K562 (cell line): ENCODE measurements around the gene TRDMT1. TPM values are rescaled to one million over a fixed set of nuclear protein-coding genes. Genes with fewer than 3 reads are reported as not detected.

Experiments
- CUX1 ChIP-seq: fragments of 200-800 bp; sonication (Bioruptor generic); IDR thresholded peaks from 2 replicates; pipeline ENCODE4 v1.6.1; 2016; ENCODE audit warnings: missing genetic modification characterization, missing compliant biosample characterization
- EP300 ChIP-seq: IDR thresholded peaks from 2 replicates; pipeline ENCODE4 v1.6.1; 2012; ENCODE audit warnings: low read length, improper control_type of control experiment
- EP400 ChIP-seq: fragments of 450-650 bp; IDR thresholded peaks from 2 replicates; pipeline ENCODE4 v1.6.1; 2017; ENCODE audit warnings: antibody characterized with exemption, mild to moderate bottlenecking, moderate library complexity
- EZH2 ChIP-seq: IDR thresholded peaks from 2 replicates; pipeline ENCODE4 v1.6.1; 2012; ENCODE audit warnings: low read depth, mild to moderate bottlenecking, inconsistent platforms, low read length, borderline replicate concordance
- FOXK2 ChIP-seq, 2 experiments: fragments of 450-650 bp; IDR thresholded peaks in 1 of 2; conservative IDR thresholded peaks in 1 of 2; 2 replicates each; pipeline ENCODE4 v1.6.1; 2016; ENCODE audit warnings: low read depth in 2 of 2, mild to moderate bottlenecking in 1 of 2
- FOXM1 ChIP-seq, 2 experiments: fragments of 450-650 bp in 1 of 2; sonication (generic) in 1 of 2; formaldehyde crosslinking in 1 of 2; IDR thresholded peaks; 2 replicates each; pipeline versions ENCODE4 v1.6.1 to v1.9.0; 2017 to 2022; ENCODE audit warnings: low read depth in 2 of 2, mild to moderate bottlenecking in 2 of 2, missing genetic modification reagents in 1 of 2, moderate library complexity in 1 of 2
- GATAD2B ChIP-seq: fragments of 450-650 bp; IDR thresholded peaks from 2 replicates; pipeline ENCODE4 v1.6.1; 2017; ENCODE audit warnings: mild to moderate bottlenecking, borderline replicate concordance
- GTF2B ChIP-seq: IDR thresholded peaks from 2 replicates; pipeline ENCODE4 v1.6.1; 2011; ENCODE audit not compliant: insufficient read length; ENCODE audit errors: extremely low read depth
- HDAC6 ChIP-seq: IDR thresholded peaks from 2 replicates; pipeline ENCODE4 v1.6.1; 2012; ENCODE audit warnings: low read depth, mild to moderate bottlenecking, control low read depth, inconsistent platforms, low read length, moderate library complexity
- HMG20A ChIP-seq: fragments of 450-650 bp; formaldehyde crosslinking; conservative IDR thresholded peaks from 2 replicates; pipeline ENCODE4 v1.4.0; 2020; ENCODE audit warnings: mild to moderate bottlenecking, mixed read lengths
- KLF13 ChIP-seq: fragments of 450-650 bp; IDR thresholded peaks from 2 replicates; pipeline ENCODE4 v1.6.1; 2016; ENCODE audit warnings: missing genetic modification characterization, low read depth, mild to moderate bottlenecking, missing compliant biosample characterization, moderate library complexity, borderline replicate concordance
- MNT ChIP-seq, 2 experiments: fragments of 450-650 bp; conservative IDR thresholded peaks; 2 replicates each; pipeline ENCODE4 v1.6.1; 2017; ENCODE audit warnings: mild to moderate bottlenecking in 2 of 2, moderate library complexity in 2 of 2
- NFE2 ChIP-seq: IDR thresholded peaks from 2 replicates; pipeline ENCODE4 v1.6.1; 2014; ENCODE audit warnings: antibody characterized with exemption, low read depth
- NFIC ChIP-seq: fragments of 450-650 bp; IDR thresholded peaks from 2 replicates; pipeline ENCODE4 v1.6.1; 2017; ENCODE audit warnings: mild to moderate bottlenecking, inconsistent platforms
- POLR2A ChIP-seq: fragments of 450-650 bp; conservative IDR thresholded peaks from 2 replicates; pipeline ENCODE4 v1.6.1; 2016
- POLR2AphosphoS5 ChIP-seq: IDR thresholded peaks from 2 replicates; pipeline ENCODE4 v1.6.1; 2011; ENCODE audit warnings: mild to moderate bottlenecking, low read depth, low read length, moderate library complexity; ENCODE audit not compliant: control insufficient read depth, insufficient read depth
- SPI1 ChIP-seq: IDR thresholded peaks from 2 replicates; pipeline ENCODE4 v1.6.1; 2011; ENCODE audit warnings: low read depth, low read length, control low read depth, borderline replicate concordance
- TBP ChIP-seq: optimal IDR thresholded peaks from 2 replicates; pipeline ENCODE3; 2011; ENCODE audit warnings: low read depth, low read length, improper control_type of control experiment
- ZNF24 ChIP-seq: fragments of 450-650 bp; IDR thresholded peaks from 2 replicates; pipeline ENCODE4 v1.6.1; 2016
- ZNF780A ChIP-seq: fragments of 250-450 bp; sonication (Bioruptor Pico); IDR thresholded peaks from 2 replicates; pipeline ENCODE4 v1.5.0; 2021; ENCODE audit warnings: mild to moderate bottlenecking
- polyA plus RNA-seq, 8 experiments: library from polyadenylated mRNA; depleted of rRNA in 4 of 8; stranded (reverse) in 5 of 8; unstranded in 3 of 8; fragments of >200 nt; fragmentation: Nextera tagmentation in 2 of 8; fragmentation: Illumina TruSeq in 1 of 8; extraction: Ambion mirVana in 2 of 8; extraction: Trizol in 1 of 8; gene quantifications; 2 replicates each; pipeline versions ENCODE4 v1.2.1 to v1.2.3, GENCODE V29; 2011 to 2014; ENCODE audit warnings: inconsistent platforms in 1 of 8, missing spikeins in 1 of 8
- total RNA-seq, 7 experiments: library from RNA; depleted of rRNA in 6 of 7; stranded (reverse); fragments of >200 nt in 6 of 7; fragmentation: Illumina TruSeq in 2 of 7; extraction: Trizol in 2 of 7; gene quantifications; 2 replicates each; pipeline versions ENCODE4 v1.2.1 to v1.2.3, GENCODE V29; 2011 to 2021; ENCODE audit warnings: low replicate concordance in 1 of 7

Gene TRDMT1
- total and polyA plus RNA-seq, 9 of the 15 experiments (the other 6 are each of a cell fraction or from before 2014, with no cell fraction given), result 5.4 to 12.6 (median 9.3) TPM

- TF ChIP-seq SPI1 (peak; percentile 25; the same call in 1 of the 2 replicates), EP300 (no peak; the same call in 1 of the 2 replicates), CUX1 (no peak), POLR2AphosphoS5 (peak; percentile 57; the same call in 1 of the 2 replicates), GATAD2B (no peak), EZH2 (no peak), NFE2 (no peak), HMG20A (CRISPR knock-in tag) (no peak), ZNF24 (peak; percentile 98), EP400 (peak; percentile 84), ZNF780A (CRISPR knock-in tag) (no peak), MNT (conservative IDR thresholded peaks at IDR 0.05) (peak in 1 of 2 experiments; percentile 75), POLR2A (peak; percentile 84), FOXM1 (IDR thresholded peaks at IDR 0.05; ENCODE audit: low read depth) (peak; percentile 40; the same call in 1 of the 2 replicates), FOXM1 (CRISPR knock-in tag; IDR thresholded peaks at IDR 0.05; ENCODE audit: low read depth) (no peak), GTF2B (peak; percentile 51), HDAC6 (no peak), TBP (peak; percentile 37), NFIC (peak; percentile 100), KLF13 (tag) (peak; percentile 87; the same call in 1 of the 2 replicates), FOXK2 (conservative IDR thresholded peaks at IDR 0.05 in 1 of 2, IDR thresholded peaks at IDR 0.05 in 1 of 2; ENCODE audit: low read depth in 2 of 2) (peak in 1 of 2 experiments; percentile 34; a peak in 1 of 4 replicates)
Measured at GRCh38 chr10:17229967-17230682, 28.7 kb upstream of the TRDMT1 start (continued).
